Ascending aorta (tissue), 2 donors: Measurements from ENCODE around the gene RHAG. TPM values are rescaled to one million over a fixed set of nuclear protein-coding genes. Genes with fewer than 3 reads are reported as not detected.

Source experiments
- DNase-seq, 2 donors: peaks; one replicate each; pipeline ENCODE4 v3.0.0-alpha.2; 2019; ENCODE audit warnings: low spot score in 2 of 2
- H3K27ac ChIP-seq, 2 donors: fragments of 200-600 bp; sonication (generic); one replicate each; pipeline ENCODE4 v1.5.1; 2016 to 2017; ENCODE audit warnings: mild to moderate bottlenecking in 1 of 2
- H3K27me3 ChIP-seq: fragments of 200-600 bp; sonication (generic); one replicate; pipeline ENCODE4 v1.5.1; 2017
- H3K36me3 ChIP-seq, 2 donors: fragments of 200-600 bp; sonication (generic); one replicate each; pipeline ENCODE4 v1.5.1; 2016
- H3K4me1 ChIP-seq, 2 donors: fragments of 200-600 bp; sonication (generic); one replicate each; pipeline ENCODE4 v1.5.1; 2016 to 2017; ENCODE audit warnings: mild to moderate bottlenecking in 1 of 2
- H3K4me3 ChIP-seq, 2 donors: fragments of 200-600 bp; sonication (generic); one replicate each; pipeline ENCODE4 v1.5.1; 2016 to 2017; ENCODE audit warnings: mild to moderate bottlenecking in 1 of 2
- H3K9me3 ChIP-seq, 2 donors: fragments of 200-600 bp; sonication (generic); one replicate each; pipeline ENCODE4 v1.5.1; 2016
- CTCF ChIP-seq, 3 experiments: fragments of 200-600 bp in 2 of 3; fragments of 450-650 bp in 1 of 3; sonication (generic) in 2 of 3; IDR thresholded peaks; one replicate each; pipeline ENCODE4 v1.5.1; 2016 to 2019; ENCODE audit warnings: antibody characterized with exemption in 3 of 3, mild to moderate bottlenecking in 1 of 3, moderate library complexity in 1 of 3
- intact Hi-C: fragments of 100-400 bp; cut with DNase I; formaldehyde crosslinking; loops from one replicate; pipeline ENCODE4 v1.15.1; 2023
- total RNA-seq: library from RNA; depleted of rRNA; stranded (reverse); fragments of >200 nt; gene quantifications from one replicate; pipeline ENCODE4 v1.1.0, GENCODE V29; 2016

RHAG gene
- not detected for total RNA-seq

DNA sequence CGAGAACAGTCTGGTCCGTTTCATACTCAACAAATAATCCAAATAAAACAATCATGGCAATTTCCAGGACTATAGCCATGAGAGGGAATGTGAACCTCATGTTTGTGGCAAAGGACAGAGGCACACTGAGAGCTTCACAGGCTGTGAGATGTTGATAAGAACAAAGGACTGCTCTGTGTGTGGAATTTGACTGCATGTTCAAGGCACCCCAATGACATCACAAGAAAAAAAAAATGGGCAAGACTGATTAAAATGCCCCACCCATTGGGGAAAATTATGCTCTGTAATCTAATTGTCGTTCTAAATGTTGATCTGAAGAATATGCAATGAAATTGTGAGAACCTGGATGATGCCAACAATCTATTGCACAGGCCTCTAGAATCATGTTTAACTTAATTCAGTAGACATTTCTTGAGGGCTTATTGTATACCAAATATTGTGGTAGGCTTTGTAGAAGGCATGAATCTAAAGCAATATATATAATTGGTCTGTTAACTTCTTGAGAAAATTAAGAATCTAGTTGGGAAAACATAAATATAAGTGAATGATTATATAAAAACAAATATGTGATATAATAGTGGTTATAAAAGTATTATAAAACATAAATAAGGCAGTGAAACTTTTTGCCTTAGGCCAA, at the start of gene RHAG:
Gene RHAG (minus strand): TSS at position 127 of the 637 bp plus-strand sequence. CDS start 27 bp downstream, at position 100.
- no peak for DNase-seq
- Histone ChIP-seq H3K4me1 (no peaks in the 10 kb centered on the region), H3K36me3 (no peaks in the 10 kb centered on the region), H3K27me3 (no peaks in the 10 kb centered on the region), H3K27ac (no peak within 1 kb of the TSS), H3K4me3 (no peak within 1 kb of the TSS), H3K9me3 (no peaks in the 10 kb centered on the region)
- no peak for TF ChIP-seq CTCF (IDR thresholded peaks at IDR 0.05)
- intact Hi-C loops: no loop called here

DNA sequence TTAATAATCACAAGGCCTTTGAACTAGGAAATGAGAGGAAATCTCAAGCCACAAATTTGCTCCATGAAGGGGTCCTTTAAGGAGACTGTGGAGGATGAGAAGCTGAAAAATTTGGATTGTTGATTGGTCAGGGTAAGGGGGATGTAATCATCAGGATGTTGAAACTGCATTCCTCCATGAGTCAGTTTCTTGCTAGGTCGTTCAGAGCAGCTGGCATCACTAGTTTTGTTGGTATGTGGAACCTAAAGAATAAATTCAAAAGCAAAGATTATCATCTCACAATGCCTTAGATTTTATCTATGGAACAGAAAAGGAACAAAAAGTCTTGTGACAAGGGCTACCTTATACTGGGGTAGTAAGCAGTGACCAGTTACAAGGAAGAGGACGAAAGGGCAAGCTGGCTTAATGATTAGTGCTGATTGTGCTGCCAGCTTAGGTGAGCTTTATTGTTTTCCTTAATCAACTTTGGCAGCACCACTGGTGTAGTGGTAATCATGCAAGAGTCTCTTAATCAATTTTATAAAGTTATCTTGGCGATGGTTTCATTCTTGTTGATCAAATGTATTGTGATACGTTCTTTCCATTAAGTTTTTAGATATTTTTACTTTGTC, 40.1 kb upstream of the RHAG start:
- intact Hi-C loops: no loop called here
- H3K36me3 ChIP-seq: no peaks in the 10 kb centered on the region
- H3K27me3 ChIP-seq: no peaks in the 10 kb centered on the region
- H3K4me3 ChIP-seq: no peak overlapping the region
- no peaks in the 10 kb centered on the region for H3K4me1 ChIP-seq
- no peak for TF ChIP-seq CTCF (IDR thresholded peaks at IDR 0.05)
- DNase-seq: no peak
- no peaks in the 10 kb centered on the region for H3K9me3 ChIP-seq
- H3K27ac ChIP-seq: no peak overlapping the region

DNA sequence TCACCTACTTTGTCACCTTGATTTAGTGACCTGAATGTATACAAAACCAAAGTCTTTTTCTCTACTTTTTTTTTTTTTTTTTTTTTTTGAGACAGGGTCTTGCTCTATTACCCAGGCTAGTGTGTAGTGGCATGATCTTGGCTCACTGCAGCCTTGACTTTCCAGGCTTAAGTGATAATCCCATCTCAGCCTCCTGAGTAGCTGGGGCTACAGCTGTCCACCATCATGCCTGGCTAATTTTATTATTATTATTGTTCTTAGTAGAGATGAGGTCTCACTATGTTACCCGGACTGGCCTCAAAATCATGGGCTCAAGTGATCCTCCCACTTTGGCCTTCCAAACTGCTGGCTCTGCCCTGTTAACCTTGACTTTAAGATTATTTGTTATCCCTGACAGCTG, 39.2 kb upstream of the RHAG start:
- no peak overlapping the region for H3K4me3 ChIP-seq
- no peaks in the 10 kb centered on the region for H3K27me3 ChIP-seq
- TF ChIP-seq CTCF (IDR thresholded peaks at IDR 0.05): no peak
- H3K36me3 ChIP-seq: no peaks in the 10 kb centered on the region
- H3K9me3 ChIP-seq: no peaks in the 10 kb centered on the region
- H3K4me1 ChIP-seq: no peaks in the 10 kb centered on the region
- no peak for DNase-seq
- intact Hi-C loops: no loop called here
- no peak overlapping the region for H3K27ac ChIP-seq

DNA sequence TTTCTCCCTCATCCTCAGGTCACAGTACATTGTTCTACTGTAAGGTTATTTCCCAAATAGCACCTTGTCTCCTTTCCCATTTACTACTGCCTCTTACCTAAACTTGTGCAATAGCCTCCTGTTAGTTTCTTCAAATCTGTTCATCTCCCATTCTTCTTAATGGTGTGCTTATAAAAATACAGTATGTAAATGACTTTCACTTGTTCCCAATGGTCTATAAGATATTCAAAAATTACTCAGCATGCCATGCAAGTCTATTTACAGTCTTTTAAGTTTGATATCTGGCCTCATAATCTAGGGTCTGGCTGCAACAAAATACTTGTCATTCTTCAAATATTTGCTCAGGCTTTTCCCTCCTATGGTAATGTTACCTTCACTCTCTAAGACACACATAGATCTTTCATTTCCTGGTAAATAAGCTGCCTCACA, 31.5 kb upstream of the RHAG start:
- no peak for TF ChIP-seq CTCF (IDR thresholded peaks at IDR 0.05)
- intact Hi-C loops: no loop called here
- no peak overlapping the region for H3K27ac ChIP-seq
- H3K27me3 ChIP-seq: no peaks in the 10 kb centered on the region
- no peaks in the 10 kb centered on the region for H3K4me1 ChIP-seq
- no peak for DNase-seq
- H3K36me3 ChIP-seq: no peaks in the 10 kb centered on the region
- H3K9me3 ChIP-seq: no peaks in the 10 kb centered on the region
- H3K4me3 ChIP-seq: no peak overlapping the region

DNA sequence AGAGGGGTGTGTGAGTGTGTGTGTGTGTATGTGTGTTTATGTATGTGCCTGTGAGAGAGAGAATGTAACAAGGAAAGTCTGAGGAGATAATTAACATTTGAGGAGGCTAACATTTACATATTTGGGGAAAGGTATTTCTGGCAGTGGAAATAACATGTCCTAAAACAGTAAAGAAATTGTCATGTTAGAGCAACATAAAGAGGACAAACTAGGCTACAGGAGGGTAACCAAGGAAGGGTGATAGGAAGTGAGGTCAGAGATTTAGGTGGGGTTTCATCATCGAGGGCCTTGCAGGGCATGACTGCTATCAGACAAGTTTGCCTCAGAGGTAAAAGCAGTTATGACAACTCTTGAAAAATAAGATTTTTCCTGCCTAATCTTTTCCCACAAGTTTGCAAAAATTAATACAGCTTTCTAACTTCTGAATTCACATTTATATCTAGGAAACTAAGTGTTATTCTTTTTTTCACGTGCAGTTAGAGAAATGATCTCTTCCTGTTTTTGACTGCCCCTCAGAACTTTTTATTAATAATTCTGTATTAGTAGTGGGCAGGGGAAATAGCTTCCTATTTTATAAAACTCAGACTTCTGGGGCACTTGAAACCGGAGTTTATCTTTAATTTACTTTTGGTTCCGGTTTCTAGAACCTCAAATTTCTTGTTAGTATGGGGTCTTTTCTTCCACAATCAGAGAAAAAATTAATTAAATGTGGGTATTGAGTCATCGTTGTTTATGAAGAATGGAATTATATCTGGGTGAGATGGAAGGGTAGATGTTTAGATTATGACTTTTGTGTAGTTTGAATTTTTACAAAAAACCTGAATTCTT, 30.5 kb upstream of the RHAG start:
- H3K4me3 ChIP-seq: no peak overlapping the region
- no peaks in the 10 kb centered on the region for H3K36me3 ChIP-seq
- DNase-seq: no peak
- no peak overlapping the region for H3K27ac ChIP-seq
- no peaks in the 10 kb centered on the region for H3K9me3 ChIP-seq
- no peaks in the 10 kb centered on the region for H3K4me1 ChIP-seq
- no peak for TF ChIP-seq CTCF (IDR thresholded peaks at IDR 0.05)
- intact Hi-C loops: no loop called here
- no peaks in the 10 kb centered on the region for H3K27me3 ChIP-seq
